NCI-H524 treated with DMSO at 0.1 percent for 48 hours (cell line): ENCODE measurements around the gene MAPK9.

ENCODE experiments used
- DNase-seq: peaks from one replicate; lab custom pipeline; 2025; lab: John Stamatoyannopoulos, UW

MAPK9 gene

DNA sequence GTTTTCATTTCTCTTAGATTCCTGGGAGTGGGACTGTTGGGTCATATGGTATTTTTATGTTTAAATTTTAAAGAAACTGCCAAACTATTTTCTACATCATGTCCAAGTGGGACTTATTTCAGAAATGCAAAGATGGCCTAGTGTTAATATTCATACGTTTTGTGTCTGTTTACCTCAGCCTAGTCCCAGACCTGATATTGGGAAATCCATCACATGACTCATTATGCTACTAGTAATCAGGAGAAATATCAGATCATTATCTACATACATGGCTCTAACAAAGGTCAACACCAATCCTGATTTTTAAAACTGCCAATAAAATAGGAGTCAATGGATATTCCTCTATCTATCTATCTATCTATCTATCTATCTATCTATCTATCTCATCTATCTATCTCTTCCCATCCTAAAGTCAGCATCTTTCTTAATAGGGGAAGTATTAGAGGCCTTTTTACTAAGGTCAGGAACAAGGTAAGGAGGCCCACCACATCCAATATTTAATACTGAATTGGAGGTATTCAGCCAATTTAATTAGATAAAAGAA lies 87.5 kb downstream of the MAPK9 start:
- no peak for DNase-seq

DNA sequence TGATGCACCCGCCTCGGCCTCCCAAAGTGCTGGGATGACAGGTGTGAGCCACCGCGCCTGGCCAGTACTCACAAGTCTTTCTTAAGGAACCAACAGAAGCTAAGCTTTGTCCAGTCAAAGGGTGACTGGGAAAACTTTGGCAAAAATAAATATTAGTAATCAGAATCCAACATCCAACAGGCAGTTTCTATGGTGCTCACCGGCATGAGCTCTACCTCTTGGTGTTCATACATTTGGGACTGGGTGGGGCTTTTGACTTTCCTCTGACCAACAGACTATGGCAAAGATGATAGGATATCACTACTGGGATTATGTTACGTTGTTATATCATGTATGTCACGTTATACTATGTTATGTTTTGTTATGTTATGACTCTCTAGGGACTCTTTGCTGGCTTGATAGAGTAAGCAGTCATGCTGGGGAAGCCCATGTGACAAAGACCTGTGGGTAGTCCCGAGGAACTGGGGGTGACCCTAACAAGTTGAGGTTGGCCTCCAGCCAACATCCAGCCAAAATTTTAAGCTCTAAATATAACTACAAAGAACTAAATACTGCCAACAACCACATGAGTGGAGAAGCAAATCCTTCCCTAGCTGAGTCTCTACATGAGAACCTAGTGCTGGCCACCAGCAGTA lies 88.8 kb downstream of the MAPK9 start:
- no peak for DNase-seq

DNA sequence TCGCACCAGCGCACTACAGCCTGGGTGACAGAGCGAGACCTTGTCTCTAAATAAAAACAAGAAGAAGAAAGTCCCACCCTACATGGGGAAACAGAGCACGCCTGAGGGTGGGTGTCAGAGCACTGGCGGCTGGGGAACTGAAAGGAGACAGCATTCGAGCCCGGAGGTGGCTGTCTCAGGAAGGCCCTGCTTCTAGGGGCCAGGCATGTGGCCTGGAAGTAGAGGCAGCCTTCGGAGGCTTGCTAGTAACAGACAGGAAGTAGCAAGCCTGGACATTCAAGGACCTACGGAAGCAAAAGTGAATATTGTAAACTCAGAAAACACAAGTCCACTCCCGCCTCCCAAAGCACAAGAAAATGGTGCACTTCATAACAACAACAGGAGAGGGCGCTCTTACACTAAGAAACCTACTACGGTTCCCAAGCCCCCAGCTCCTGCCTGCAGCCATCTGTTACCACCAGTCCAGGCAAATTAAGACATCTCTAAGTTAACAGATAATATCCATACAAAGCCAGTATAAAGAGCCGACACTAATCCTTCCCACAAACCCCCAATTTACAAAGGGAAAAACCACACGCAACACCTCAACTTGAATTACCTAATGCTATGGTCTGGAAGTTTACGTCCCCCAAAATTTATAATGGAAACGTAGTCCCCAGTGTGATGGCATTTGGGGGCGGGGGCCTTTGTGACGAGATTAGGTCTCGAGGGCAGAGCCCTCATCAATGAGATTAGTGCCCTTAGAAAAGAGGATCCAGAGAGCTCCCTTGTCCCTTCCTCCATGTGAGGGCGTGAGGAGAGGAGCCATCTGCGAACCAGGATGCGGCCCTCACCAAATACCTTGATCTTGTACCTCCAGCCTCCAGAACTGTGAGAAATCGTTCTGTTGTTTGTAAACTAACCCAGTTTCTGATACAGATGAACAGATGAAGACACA lies 90.6 kb downstream of the MAPK9 start:
- DNase-seq = peak; percentile 47

DNA sequence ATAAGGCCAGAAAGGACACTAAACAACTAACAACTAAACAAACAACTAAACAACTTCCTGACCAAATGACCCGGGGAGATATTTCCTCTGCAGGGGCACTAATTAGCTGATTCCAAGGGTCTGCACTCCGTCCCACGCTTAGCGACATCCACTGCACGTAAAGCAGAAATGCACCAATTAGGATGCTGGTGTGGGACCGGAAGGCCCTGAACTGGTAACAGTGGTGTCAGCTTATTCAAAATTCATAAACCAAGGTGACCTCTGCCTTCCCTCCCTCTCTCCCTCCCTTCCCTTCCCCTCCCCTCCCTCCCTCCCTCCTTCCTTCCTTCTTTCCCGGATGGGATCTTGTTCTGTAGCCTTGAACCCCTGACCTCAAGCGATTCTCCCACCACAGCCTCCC lies 92.5 kb downstream of the MAPK9 start:
- DNase-seq = no peak

DNA sequence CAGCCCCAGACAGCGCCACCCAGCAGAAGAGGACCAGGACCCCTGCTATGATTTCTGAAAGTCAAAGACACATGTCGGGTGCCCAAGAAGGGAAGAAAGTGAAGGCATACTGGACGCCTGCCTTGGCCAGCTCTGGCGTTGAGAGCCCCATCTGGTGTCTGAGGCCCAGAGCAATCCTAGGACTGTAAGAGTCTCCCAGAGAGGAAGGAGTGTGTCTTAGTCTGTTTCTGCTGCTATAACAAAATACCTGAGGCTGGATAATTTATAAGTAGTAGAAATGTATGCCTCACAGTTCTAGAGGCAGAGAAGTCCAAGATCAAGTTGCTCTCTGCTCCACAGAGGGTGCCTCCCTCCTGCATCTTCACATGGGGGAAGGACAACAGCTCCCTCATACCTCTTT lies 93.7 kb downstream of the MAPK9 start:
- no peak for DNase-seq

DNA sequence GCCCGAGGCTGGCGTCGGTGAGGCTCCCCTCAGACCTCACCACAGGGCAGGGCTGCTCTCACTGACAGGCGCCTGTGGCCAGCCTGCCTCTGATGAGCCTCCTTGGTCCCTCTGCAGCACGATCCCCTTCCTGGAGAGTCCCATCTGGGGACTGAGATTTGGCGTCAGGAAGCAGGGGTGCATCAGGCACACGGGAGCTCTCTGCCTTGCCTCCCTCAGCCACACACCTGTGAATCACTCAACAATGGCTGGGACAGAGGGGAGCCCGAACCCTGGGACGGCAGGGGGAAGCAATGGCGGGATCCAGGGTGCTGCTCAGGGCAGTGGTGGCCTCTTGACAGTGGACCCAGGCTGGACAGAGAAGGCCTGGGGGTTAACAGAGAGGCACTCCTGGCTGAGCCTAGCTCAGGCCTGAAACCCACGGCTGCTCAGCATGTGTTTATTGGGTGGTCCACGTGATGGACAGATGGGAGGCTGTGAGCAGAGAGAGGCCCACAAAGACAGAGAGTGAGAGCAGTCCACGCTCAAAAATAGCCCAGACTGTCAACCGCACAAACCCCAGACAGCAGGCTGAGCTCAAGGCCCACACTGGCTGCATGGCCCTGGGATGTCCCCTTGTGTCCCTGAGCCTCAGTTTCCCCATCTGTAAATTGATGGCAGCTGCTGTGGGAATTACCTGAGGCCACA lies 94.7 kb downstream of the MAPK9 start:
- DNase-seq = no peak

DNA sequence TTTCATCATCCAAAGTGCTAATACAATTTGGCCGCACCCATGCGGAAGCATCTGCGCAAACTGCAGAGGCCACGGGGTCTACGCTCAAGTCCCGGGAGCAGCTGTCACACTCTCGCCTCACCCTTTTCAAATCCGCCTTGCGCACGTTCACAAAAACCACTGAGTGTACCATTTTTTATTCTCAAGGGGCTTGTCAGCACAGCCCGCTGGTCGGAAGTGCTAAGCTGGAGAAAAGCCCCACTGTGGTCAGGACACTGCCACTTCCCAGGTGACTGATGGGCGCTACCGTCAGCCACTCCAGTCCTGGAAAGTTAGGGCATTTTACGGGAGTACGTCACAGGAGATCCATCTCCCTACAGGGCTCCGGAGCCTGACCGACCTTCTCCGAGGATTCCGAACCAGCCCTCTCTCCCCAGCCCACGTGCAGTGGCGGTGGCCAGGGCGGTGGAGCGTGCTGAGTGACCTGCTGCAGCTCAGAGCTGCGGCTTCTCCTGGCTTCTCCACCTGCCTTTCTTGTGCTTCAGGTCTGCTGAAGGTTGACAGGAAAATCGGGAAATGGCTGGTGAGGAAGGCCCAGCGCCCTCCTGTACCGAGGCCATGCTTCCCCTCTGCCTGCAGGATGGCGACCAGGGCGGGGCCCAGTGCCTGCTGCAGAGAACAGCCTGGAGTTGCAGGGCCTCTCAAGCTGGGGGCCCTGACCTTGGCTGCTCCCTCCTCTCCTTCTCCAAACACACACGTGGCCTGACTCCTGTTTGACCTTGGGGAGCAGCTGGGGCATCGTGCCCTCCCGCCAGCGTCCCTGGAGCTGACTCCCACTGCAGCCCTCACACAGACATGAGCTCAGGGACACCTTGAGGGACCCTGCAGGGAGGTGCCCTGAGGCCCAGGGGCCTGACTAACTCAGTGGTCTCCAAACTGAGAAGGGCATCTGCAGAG lies 97.2 kb downstream of the MAPK9 start:
- peak; percentile 76 for DNase-seq

DNA sequence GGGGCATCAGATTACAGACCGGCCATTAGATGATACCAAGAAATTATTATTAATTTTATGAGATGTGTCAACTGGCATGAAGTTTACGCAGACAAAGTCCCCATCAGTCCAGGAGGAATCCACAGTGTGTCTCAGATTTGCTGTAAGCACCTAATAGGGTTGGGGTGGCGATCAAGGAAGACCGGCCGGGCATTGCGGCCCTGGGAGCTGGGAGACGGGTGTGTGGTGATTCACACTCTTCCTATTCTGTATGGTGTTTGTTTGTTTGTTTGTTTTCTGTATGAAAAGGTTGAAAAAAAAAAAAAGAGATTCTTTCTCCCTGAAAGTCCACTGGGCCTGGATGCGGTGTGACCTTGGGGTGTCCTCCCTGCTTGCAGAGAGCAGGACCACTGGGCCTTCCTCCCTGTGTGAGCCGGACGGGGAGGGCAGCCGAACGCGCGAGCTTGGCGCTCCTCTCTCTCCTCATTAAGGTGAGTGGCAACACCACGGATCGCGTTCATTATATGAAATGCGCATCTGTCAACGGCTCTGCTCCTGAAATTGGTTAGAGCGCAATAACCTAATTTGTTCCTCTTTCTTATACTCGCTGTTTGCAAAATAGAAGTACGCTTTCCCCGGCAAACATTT lies 98.0 kb downstream of the MAPK9 start:
- peak; percentile 76 for DNase-seq

DNA sequence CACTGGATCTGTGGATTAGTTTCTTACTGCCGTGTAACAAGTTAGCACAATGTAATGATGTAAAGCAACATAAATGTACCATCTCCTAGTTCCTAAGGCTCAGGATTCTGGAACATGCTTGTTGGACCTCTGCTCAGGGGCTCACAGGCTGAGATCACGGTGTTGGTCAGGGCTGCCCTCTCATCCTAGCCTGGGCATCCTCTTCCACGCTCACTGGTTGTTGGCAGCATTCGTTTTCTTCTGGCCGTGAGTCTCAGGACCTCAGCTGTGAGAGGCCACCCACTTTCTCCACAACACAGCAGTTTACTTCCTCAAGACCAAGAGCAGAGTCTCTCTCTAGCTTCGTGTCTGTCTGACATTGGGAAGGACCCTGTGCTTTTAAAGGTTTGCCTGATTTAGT lies 100.2 kb downstream of the MAPK9 start:
- no peak for DNase-seq

DNA sequence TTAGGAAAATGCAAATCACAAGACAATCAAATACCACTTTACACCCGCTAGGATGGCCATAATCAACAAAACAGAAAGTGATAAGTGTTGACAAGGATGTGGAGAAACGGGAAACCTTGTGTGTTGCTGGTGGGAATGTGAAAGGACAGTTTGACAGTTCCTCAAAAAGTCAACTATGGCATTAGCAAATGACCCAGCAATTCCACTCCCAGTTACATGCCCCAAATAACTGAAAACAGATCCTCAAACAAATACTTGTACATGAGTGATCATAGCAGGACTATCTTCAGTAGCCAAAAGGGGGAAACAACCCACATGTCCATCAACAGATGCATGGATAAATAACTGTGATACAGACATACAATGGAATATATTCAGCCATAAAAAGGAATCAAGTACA lies 104.1 kb downstream of the MAPK9 start:
- DNase-seq = no peak
